Memory B cell (primary cell): Measurements from ENCODE around the gene BAZ2A.
A peak's percentile ranks its signal among the peaks of the same experiment; 100 is the strongest.

ENCODE experiments used
- ATAC-seq: fragments of 150-1000 bp; cut with Tn5 transposase; 2 replicates; pipeline ENCODE4 v1.10.0; 2021; ENCODE audit warnings: low read depth, mild to moderate bottlenecking, moderate library complexity
- DNase-seq, 2 donors: peaks; one replicate each; pipeline ENCODE4 v3.0.0; 2022; ENCODE audit warnings: low spot score in 2 of 2
- H3K27ac Mint-ChIP-seq: one replicate; pipeline ENCODE4 v1.8.0; 2022; ENCODE audit warnings: mild to moderate bottlenecking, moderate library complexity, mixed read lengths
- H3K27me3 Mint-ChIP-seq: one replicate; pipeline ENCODE4 v1.8.0; 2022; ENCODE audit warnings: mixed read lengths
- H3K36me3 Mint-ChIP-seq: one replicate; pipeline ENCODE4 v1.8.0; 2022; ENCODE audit warnings: mild to moderate bottlenecking, mixed read lengths
- H3K4me1 Mint-ChIP-seq: one replicate; pipeline ENCODE4 v1.8.0; 2022; ENCODE audit warnings: mixed read lengths
- H3K4me3 Mint-ChIP-seq: one replicate; pipeline ENCODE4 v1.8.0; 2022; ENCODE audit warnings: mild to moderate bottlenecking, moderate library complexity, mixed read lengths
- H3K9me3 Mint-ChIP-seq: one replicate; pipeline ENCODE4 v1.8.0; 2022; ENCODE audit warnings: mixed read lengths

Gene BAZ2A

DNA sequence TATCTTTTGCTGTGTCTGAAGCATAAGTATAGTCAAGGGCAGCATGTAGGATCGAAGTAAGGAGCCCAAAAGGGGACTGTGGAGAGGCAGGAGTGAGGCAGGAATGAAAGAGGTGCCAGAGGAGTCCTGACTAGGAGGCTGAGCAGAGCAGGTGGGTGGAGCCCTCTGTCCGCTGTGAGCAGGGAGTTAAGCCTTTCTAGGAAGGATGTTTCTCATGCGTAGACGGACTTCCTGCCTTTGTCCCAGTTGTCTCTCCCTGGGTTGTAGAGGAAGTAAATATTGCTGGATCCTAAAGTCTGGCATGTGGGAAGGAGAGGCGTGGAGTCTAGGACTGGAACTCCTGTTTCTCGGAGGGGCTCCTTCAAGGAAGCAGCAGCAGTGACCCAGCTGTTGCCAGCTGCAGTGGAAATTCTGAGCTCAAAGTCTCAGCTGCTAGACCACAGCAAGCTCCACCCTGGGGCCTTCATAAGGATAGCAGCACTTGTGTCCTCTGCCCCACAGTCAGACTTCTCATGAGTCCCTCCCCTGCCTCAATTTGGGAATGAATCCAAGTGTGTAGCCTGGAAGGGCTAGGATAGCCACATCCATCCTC is 64.5 kb downstream of the BAZ2A start:
- Mint-ChIP-seq H3K4me1 (peaks cover 8% of the 10 kb centered on the region), H3K27me3 (no peaks in the 10 kb centered on the region), H3K27ac (no peak overlapping the region), H3K4me3 (peak overlapping the region; percentile 25), H3K9me3 (no peaks in the 10 kb centered on the region), H3K36me3 (no peaks in the 10 kb centered on the region)
- DNase-seq: no peak
- peak; percentile 60 for ATAC-seq

DNA sequence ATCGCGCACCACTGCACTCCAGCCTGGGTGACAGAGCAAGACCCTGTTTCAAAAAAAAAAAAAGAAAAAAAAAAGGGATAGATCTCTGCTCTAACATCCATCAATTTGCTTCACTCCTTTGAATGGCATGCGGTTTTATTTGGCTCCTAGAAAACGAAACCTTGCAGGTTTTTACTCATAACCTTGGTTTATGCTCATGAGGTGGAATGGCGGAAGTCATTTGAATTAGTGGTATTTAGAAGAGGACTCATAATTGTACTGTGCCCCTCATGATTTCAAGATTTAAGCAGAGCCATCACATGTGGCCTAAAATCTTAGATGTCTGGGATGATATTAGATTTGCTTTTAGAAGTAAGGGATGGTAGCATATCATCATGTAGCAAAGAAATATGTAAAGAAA is 79.1 kb downstream of the BAZ2A start:
- no peak for ATAC-seq
- H3K4me3 Mint-ChIP-seq: no peak overlapping the region
- no peaks in the 10 kb centered on the region for H3K36me3 Mint-ChIP-seq
- H3K4me1 Mint-ChIP-seq: no peaks in the 10 kb centered on the region
- no peak for DNase-seq
- peaks cover 3% of the 10 kb centered on the region for H3K27me3 Mint-ChIP-seq
- no peak overlapping the region for H3K27ac Mint-ChIP-seq
- no peaks in the 10 kb centered on the region for H3K9me3 Mint-ChIP-seq

- H3K4me3 Mint-ChIP-seq: no peak overlapping the region
- peaks cover 1% of the 10 kb centered on the region for H3K27me3 Mint-ChIP-seq
- H3K9me3 Mint-ChIP-seq: no peaks in the 10 kb centered on the region
- H3K36me3 Mint-ChIP-seq: peaks cover 2% of the 10 kb centered on the region
- H3K4me1 Mint-ChIP-seq: no peaks in the 10 kb centered on the region
- DNase-seq (no peak), ATAC-seq (no peak)
- H3K27ac Mint-ChIP-seq: no peak overlapping the region
Observed at GRCh38 chr12:56546680-56547079, 83.4 kb downstream of the BAZ2A start.
